ENCODE measurements around the gene MBD4.
"Not testable (repeated sequence)": the region's sequence is repeated elsewhere in the genome, so short reads cannot be mapped to it uniquely, and the experiment has no call there.

MBD4 gene

GRCh38 chr3:129428376-129429079, 11.2 kb downstream of the MBD4 start, which contains the start of gene EFCAB12:
Gene EFCAB12 (minus strand): TSS chr3:129428636. CDS start chr3:129428488, 148 bp downstream.
- DNase-seq = peak; percentile 91

- no peak for DNase-seq
Observed at GRCh38 chr3:129428007-129428375, 11.8 kb downstream of the MBD4 start.

DNA sequence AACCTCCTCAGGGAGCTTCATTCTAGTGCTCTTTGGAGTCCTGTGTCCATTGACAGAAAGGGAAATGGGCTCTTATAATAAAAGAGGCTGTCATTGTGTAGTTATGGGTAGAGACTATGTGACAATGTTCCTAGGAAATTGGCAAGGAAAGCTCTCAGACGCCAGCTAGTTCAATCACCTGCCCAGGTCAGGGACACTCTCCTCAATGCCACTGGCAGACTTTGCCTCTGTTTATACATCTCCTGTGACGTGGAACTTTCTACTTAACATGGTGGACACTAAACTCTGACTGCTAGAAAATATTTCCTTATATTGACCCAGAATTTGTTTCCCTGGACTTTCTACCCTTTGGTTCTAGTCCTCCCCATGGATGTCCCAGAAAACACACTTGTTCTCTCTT, 14.1 kb downstream of the MBD4 start:
- DNase-seq = no peak

DNA sequence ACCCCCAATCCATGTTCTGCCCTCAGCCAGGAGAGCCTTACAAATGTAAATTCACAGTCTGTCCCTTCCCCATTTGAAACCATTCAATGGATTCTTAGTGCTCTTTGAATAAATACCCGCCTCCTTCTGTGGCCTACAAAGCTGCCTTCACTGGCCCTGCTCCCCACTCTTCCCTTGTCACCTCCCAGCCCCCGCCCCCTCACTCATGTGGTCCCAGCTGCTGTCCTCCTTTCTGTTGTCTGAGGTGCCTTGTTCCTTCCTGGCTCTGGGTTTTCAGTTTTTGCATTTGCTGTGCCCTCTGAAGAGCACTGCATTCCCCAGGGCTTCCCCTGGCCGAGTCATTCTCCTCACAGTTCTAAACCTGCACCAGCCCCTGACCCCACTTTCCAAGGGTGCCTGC, 14.5 kb downstream of the MBD4 start:
- no peak for DNase-seq

- DNase-seq = no peak
Observed at GRCh38 chr3:129424185-129424841, 15.4 kb downstream of the MBD4 start.

- no peak for DNase-seq
Observed at GRCh38 chr3:129422897-129423296, 16.9 kb downstream of the MBD4 start.

GRCh38 chr3:129421988-129422745, 17.6 kb downstream of the MBD4 start:
- DNase-seq = no peak

DNA sequence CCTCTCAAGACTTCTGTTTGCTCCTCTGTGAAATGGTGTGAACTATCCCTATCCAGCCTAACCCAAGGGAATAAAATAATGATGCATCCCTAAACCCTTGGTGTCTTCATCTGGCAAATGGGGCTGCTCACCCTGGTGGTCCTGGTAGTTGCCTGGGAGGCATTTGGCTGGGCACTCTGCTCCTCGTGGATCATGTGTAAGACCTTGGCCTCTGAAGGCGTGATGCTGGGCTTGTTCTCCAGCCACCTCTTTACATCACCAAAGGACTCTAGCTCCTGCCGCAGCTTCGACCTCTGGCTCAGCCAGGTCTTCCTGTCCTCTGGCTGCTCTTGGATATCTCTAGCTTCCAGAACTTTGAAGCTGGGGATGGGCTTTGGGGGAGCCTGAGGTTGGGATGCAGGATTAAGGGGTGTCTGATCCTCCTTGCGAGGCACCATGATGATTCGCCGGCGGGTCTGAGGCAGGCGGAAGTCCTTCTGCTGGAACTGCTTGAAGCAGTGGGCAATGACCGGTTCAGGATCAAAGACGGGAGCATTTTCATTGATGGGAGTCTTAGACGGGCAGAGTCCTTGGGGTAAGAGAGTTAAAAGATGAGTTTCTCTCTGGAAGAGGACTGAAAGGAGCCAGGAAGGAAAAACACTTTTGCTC, 18.4 kb downstream of the MBD4 start:
- DNase-seq = no peak

- no peak for DNase-seq
Observed at GRCh38 chr3:129419476-129419875, 20.3 kb downstream of the MBD4 start.

- no peak for DNase-seq
Observed at GRCh38 chr3:129418041-129418973, 21.4 kb downstream of the MBD4 start.

DNA sequence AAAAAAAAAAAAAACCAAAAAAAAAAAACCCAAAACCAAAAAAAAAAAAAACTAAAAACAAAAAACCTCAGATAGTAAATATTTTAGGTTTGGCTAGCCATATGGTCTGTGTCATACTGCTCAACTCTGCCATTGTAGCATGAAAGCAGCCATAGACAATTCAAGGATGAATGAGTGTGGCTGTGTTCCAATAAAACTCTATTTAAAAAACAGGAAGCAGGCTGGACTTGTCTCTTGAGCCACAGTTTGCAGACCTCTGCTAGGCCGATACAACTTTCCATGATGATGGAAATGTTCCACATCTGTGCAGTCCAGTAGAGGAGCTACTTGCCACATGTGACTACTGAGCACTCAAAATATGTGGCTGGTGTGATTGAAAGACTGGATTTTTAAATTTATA, 22.4 kb downstream of the MBD4 start:
- no peak for DNase-seq

DNA sequence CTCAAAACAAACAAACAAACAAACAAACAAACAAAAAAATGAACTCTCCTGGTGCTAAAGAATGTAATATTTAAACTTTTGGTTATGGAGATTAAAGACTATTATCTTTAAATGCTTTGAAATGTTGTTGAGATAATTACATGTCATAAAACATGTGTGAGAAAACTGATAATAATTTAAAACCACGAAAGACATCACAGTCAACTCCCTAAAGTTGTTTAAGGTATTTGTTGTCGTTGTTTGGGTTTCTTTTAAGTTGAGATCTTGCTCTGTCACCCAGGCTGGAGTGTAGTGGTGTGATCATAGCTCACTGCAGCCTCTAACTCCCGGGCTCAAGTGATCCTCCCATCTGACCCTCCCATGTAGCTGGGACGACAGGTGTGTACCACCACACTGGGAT, 23.3 kb downstream of the MBD4 start:
- no peak for DNase-seq

- DNase-seq = no peak
Observed at GRCh38 chr3:129415830-129416229, 23.9 kb downstream of the MBD4 start.

- DNase-seq = no peak
Observed at GRCh38 chr3:129415378-129415777, 24.4 kb downstream of the MBD4 start.

DNA sequence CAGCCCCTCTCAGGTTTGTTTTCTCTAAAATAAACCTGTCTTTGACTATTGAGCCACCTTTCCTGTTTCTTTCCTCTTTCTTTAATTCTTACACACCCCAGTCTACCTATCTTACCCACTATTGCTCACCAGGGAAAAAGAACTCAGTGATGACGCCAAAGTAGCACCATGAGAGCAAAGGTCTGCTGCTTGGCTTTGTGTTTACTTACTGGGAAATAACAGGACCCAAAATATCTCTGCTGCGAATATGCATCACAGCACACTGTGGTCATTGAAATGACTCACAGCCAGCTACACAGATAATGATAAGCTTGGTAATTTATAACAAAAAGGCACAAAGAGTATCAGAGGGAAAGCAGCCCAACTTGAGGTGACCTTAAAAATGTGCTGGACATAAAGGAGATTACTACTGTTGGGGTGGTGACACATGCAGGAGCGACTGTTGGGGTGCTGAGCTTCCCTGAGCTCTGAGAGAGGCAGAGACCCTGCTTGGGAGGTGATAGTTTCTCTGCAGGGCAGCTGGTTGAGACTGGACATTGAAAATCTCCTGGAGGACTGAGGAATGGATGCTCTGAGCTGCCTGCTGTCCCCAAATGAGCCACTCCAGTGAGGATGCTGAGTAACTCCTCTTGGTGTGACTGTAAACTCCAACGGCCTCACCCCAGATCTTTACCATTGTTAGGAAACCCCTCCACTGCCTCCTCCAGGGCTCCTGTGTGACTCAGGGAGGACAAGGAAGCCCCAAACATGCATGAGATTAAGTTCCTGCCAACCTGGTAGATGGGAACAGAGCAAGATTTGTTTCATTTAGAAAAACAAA, 25.9 kb downstream of the MBD4 start:
- no peak for DNase-seq

- not testable (repeated sequence) for DNase-seq
Observed at GRCh38 chr3:129413238-129413637, 26.5 kb downstream of the MBD4 start.

DNA sequence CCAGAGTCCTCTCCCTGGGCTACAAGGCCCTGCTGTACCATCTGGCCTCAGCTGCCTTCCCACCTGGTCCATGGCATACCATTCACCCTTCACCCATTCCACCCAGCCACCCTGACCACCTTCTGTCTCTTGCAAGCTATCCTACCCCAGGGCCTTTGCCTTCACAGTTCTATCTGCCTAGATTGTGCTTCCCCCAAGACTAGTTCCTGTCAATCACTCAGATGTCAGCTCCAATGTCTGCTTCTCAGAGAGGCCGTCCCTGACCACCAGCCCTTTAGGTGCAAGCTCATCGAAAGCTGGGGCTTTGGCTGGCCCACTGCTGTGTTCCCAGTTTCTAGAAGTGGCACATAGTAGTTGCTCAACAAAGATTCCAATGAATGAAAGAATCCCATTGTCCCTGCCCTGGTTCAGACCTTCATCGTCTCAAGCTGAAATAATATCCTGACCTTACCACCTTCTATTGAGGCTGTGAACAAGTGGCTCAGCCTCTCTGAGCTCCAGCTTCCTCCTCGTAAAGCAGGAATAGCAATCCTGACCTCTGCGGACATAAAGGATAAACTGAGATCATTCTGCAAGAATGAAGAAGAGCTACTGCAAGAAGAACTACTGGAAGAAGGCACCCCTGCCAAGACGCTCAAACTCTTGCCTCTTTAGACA, 27.1 kb downstream of the MBD4 start:
- DNase-seq = no peak

GRCh38 chr3:129410971-129411370, 28.8 kb downstream of the MBD4 start:
- DNase-seq = no peak

DNA sequence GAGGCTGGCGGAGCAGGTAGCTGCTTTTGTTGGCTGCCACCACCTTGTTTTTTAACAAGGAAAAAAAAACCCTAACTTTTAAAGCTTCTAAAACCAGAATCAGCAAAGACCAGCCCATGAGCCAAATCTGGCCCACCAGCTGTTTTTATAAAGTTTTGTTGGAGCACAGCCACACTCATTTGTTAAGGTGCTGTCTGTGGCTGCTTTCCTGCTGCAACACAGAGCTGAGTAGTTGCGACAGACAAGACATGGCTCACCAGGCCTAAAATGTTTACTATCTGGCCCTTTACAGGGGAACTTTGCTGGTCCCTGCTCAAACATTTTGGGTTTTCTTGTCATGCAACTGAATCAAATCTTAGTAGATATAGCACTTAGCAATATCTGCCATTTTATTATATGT, 30.2 kb downstream of the MBD4 start:
- no peak for DNase-seq

DNA sequence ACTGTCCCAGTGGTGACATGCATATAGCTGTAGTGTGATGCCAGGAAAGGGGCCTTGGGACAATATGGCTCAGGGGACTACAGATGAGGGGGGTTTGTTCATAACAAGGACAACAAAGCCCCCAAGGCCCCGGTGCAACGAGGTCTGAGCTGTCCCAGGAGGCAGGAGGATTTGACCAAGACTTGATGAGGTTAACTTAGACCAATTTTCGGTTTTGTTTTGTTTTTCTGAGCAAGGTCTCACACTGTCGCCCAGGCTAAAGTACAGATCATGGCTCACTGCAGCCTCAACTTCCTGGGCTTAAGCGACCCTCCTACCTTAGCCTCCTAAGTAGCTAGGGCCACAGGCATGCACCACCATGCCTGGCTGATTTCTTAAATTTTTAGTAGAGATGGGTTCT, 35.1 kb downstream of the MBD4 start:
- no peak for DNase-seq

GRCh38 chr3:129404130-129404529, 35.6 kb downstream of the MBD4 start:
- no peak for DNase-seq
